IMR-90 (cell line): ENCODE data around the gene PPARG. TPM values are rescaled to one million over a fixed set of nuclear protein-coding genes. Genes with fewer than 3 reads are reported as not detected.

ENCODE experiments used
- ATAC-seq: fragments of 200-7000 bp; cut with Tn5 transposase; 2 replicates; pipeline ENCODE4 v1.9.1; 2020; ENCODE audit warnings: low read depth, mild to moderate bottlenecking, moderate library complexity
- BruUV-seq: library from RNA; stranded (reverse); fragments of 400-500 nt; replicated peaks from 2 replicates; lab custom pipeline; 2021; lab: Mats Ljungman, UMichigan
- CTCF ChIA-PET: fragments of 300-600 bp; formaldehyde crosslinking; extraction: SDS; loops from one replicate; lab custom pipeline; 2021; ENCODE audit warnings: antibody characterized with exemption; lab: Yijun Ruan, JAX
- POLR2A ChIA-PET: fragments of 300-600 bp; sonication (Branson Sonifier 250); formaldehyde crosslinking; loops from one replicate; lab custom pipeline; 2022; ENCODE audit warnings: antibody characterized with exemption; ENCODE audit not compliant: unreplicated experiment; lab: Charles Lee
- DNase-seq: peaks from one replicate; pipeline ENCODE4 v3.0.0; 2013
- H2AFZ ChIP-seq: replicated peaks from 2 replicates; pipeline ENCODE3; 2013; ENCODE audit warnings: low read length, mild to moderate bottlenecking; ENCODE audit not compliant: poor library complexity
- H2AK5ac ChIP-seq: 2 replicates; pipeline ENCODE4 v1.6.1; 2013; ENCODE audit warnings: low read depth, low read length, inconsistent platforms
- H2AK9ac ChIP-seq: replicated peaks from 2 replicates; pipeline ENCODE3; 2013; ENCODE audit warnings: mild to moderate bottlenecking, low read depth, low read length, moderate library complexity; ENCODE audit not compliant: poor library complexity
- H2BK120ac ChIP-seq: 2 replicates; pipeline ENCODE4 v1.6.1; 2013; ENCODE audit warnings: low read depth, low read length, inconsistent platforms
- H2BK15ac ChIP-seq: 3 replicates; pipeline ENCODE4 v1.6.1; 2013; ENCODE audit warnings: low read depth, low read length, inconsistent platforms
- H2BK20ac ChIP-seq: 2 replicates; pipeline ENCODE4 v1.6.1; 2013; ENCODE audit warnings: low read depth, mild to moderate bottlenecking, inconsistent platforms, low read length, moderate library complexity
- H2BK5ac ChIP-seq: 2 replicates; pipeline ENCODE4 v1.6.1; 2013; ENCODE audit warnings: mild to moderate bottlenecking, low read depth, low read length, inconsistent platforms; ENCODE audit not compliant: poor library complexity, severe bottlenecking
- H3K14ac ChIP-seq: replicated peaks from 2 replicates; pipeline ENCODE4 v1.6.1; 2013; ENCODE audit warnings: low read depth, low read length, inconsistent platforms
- H3K18ac ChIP-seq: 2 replicates; pipeline ENCODE4 v1.6.1; 2013; ENCODE audit warnings: low read depth, low read length, control low read depth
- H3K23ac ChIP-seq: 2 replicates; pipeline ENCODE4 v1.6.1; 2013; ENCODE audit warnings: low read depth, low read length, inconsistent platforms
- H3K27ac ChIP-seq: 2 replicates; pipeline ENCODE4 v1.5.1; 2013; ENCODE audit warnings: mild to moderate bottlenecking, control low read depth, low read length; ENCODE audit not compliant: insufficient read depth
- H3K27me3 ChIP-seq: 2 replicates; pipeline ENCODE4 v1.6.1; 2013; ENCODE audit warnings: low read length; ENCODE audit not compliant: control insufficient read depth, insufficient read depth
- H3K36me3 ChIP-seq: 2 replicates; pipeline ENCODE4 v1.6.1; 2013; ENCODE audit warnings: low read length, mixed read lengths; ENCODE audit not compliant: control insufficient read depth, insufficient read depth
- H3K4ac ChIP-seq: 2 replicates; pipeline ENCODE4 v1.6.1; 2013; ENCODE audit warnings: low read depth, low read length, inconsistent platforms
- H3K4me1 ChIP-seq: 2 replicates; pipeline ENCODE4 v1.6.1; 2013; ENCODE audit warnings: low read length, mixed read lengths; ENCODE audit not compliant: control insufficient read depth, insufficient read depth
- H3K4me2 ChIP-seq: 2 replicates; pipeline ENCODE4 v1.6.1; 2013; ENCODE audit warnings: low read depth, mild to moderate bottlenecking, control low read depth, low read length, moderate library complexity
- H3K4me3 ChIP-seq: 2 replicates; pipeline ENCODE4 v1.5.1; 2013; ENCODE audit warnings: low read depth, mild to moderate bottlenecking, control low read depth, low read length, moderate library complexity; ENCODE audit not compliant: insufficient read depth
- H3K56ac ChIP-seq: 2 replicates; pipeline ENCODE4 v1.6.1; 2013; ENCODE audit warnings: low read length, inconsistent platforms; ENCODE audit not compliant: insufficient read depth; ENCODE audit errors: extremely low read depth
- H3K79me1 ChIP-seq, 2 experiments: 2 replicates each; pipeline ENCODE4 v1.6.1; 2013; ENCODE audit warnings: low read length in 2 of 2, inconsistent platforms in 1 of 2, low read depth in 1 of 2
- H3K9ac ChIP-seq: 2 replicates; pipeline ENCODE4 v1.6.1; 2013; ENCODE audit warnings: low read depth, low read length, control low read depth
- H3K9me1 ChIP-seq: 2 replicates; pipeline ENCODE4 v1.6.1; 2013; ENCODE audit warnings: low read length, inconsistent platforms; ENCODE audit not compliant: insufficient read depth
- H3K9me3 ChIP-seq: 2 replicates; pipeline ENCODE4 v1.6.1; 2013; ENCODE audit warnings: low read length; ENCODE audit not compliant: control insufficient read depth, insufficient read depth
- H4K20me1 ChIP-seq: 2 replicates; pipeline ENCODE4 v1.6.1; 2013; ENCODE audit warnings: low read length, inconsistent platforms; ENCODE audit not compliant: insufficient read depth
- H4K5ac ChIP-seq: 2 replicates; pipeline ENCODE4 v1.6.1; 2013; ENCODE audit warnings: mild to moderate bottlenecking, low read depth, low read length, control low read depth
- H4K8ac ChIP-seq, 2 experiments: 2 replicates each; pipeline ENCODE4 v1.6.1; 2013; ENCODE audit warnings: low read depth in 2 of 2, low read length in 2 of 2, control low read depth in 1 of 2, inconsistent platforms in 1 of 2
- H4K91ac ChIP-seq: 2 replicates; pipeline ENCODE4 v1.6.1; 2013; ENCODE audit warnings: low read depth, low read length, inconsistent platforms; ENCODE audit not compliant: insufficient read depth
- BHLHE40 ChIP-seq: fragments of 150-350 bp; IDR thresholded peaks from 2 replicates; pipeline ENCODE4 v1.6.1; 2016; ENCODE audit warnings: mild to moderate bottlenecking, low read depth, low read length
- CEBPB ChIP-seq: IDR thresholded peaks from 2 replicates; pipeline ENCODE4 v1.6.1; 2012; ENCODE audit warnings: low read depth, low read length, improper control_type of control experiment
- CHD1 ChIP-seq: IDR thresholded peaks from 2 replicates; pipeline ENCODE4 v1.6.1; 2012; ENCODE audit warnings: low read depth, low read length, improper control_type of control experiment
- CTCF ChIP-seq: conservative IDR thresholded peaks from 2 replicates; pipeline ENCODE4 v1.5.1; 2012; ENCODE audit warnings: mild to moderate bottlenecking, low read depth, low read length, improper control_type of control experiment
- ELK1 ChIP-seq: fragments of 150-350 bp; IDR thresholded peaks from 2 replicates; pipeline ENCODE4 v1.6.1; 2016; ENCODE audit warnings: low read depth, mild to moderate bottlenecking, low read length, moderate library complexity, borderline replicate concordance
- FOS ChIP-seq: fragments of 150-350 bp; IDR thresholded peaks from 2 replicates; pipeline ENCODE4 v1.6.1; 2016; ENCODE audit warnings: low read depth, low read length
- MAFK ChIP-seq: IDR thresholded peaks from 2 replicates; pipeline ENCODE4 v1.6.1; 2012; ENCODE audit warnings: low read depth, low read length, improper control_type of control experiment
- MAZ ChIP-seq: IDR thresholded peaks from 2 replicates; pipeline ENCODE4 v1.6.1; 2012; ENCODE audit warnings: low read depth, mild to moderate bottlenecking, low read length, improper control_type of control experiment, moderate library complexity, borderline replicate concordance
- MXI1 ChIP-seq: IDR thresholded peaks from 2 replicates; pipeline ENCODE4 v1.6.1; 2012; ENCODE audit warnings: low read depth, mild to moderate bottlenecking, low read length, moderate library complexity, borderline replicate concordance
- NFE2L2 ChIP-seq: fragments of 150-350 bp; IDR thresholded peaks from 2 replicates; pipeline ENCODE4 v1.6.1; 2016; ENCODE audit warnings: low read depth, mild to moderate bottlenecking, low read length
- POLR2A ChIP-seq: IDR thresholded peaks from 2 replicates; pipeline ENCODE4 v1.6.1; 2012; ENCODE audit warnings: mild to moderate bottlenecking, low read depth, low read length
- RAD21 ChIP-seq: IDR thresholded peaks from 2 replicates; pipeline ENCODE4 v1.6.1; 2012; ENCODE audit warnings: low read length, improper control_type of control experiment
- RCOR1 ChIP-seq: IDR thresholded peaks from 2 replicates; pipeline ENCODE4 v1.6.1; 2012; ENCODE audit warnings: mild to moderate bottlenecking, low read length, improper control_type of control experiment; ENCODE audit not compliant: insufficient replicate concordance
- RFX5 ChIP-seq: IDR thresholded peaks from 2 replicates; pipeline ENCODE4 v1.8.0; 2012; ENCODE audit warnings: low read depth, mild to moderate bottlenecking, low read length, moderate library complexity
- SMC3 ChIP-seq: fragments of 150-350 bp; IDR thresholded peaks from 2 replicates; pipeline ENCODE4 v1.6.1; 2016; ENCODE audit warnings: low read depth, mild to moderate bottlenecking, antibody characterized with exemption, low read length, moderate library complexity
- USF2 ChIP-seq: fragments of 150-350 bp; IDR thresholded peaks from 2 replicates; pipeline ENCODE4 v1.6.1; 2017; ENCODE audit warnings: mild to moderate bottlenecking, antibody characterized with exemption, low read length, low read depth
- WGBS, 2 experiments: methylation state at CpG; one replicate each; pipeline versions ENCODE4 v1.1.5 to v1.1.7; 2013; ENCODE audit warnings: missing lambda C conversion rate in 2 of 2; ENCODE audit not compliant: insufficient read length in 1 of 2; ENCODE audit errors: extremely low coverage in 2 of 2; 5-methylcytosine and 5-hydroxymethylcytosine counted together
- dilution Hi-C: fragments of 300-500 bp; cut with HindIII; formaldehyde crosslinking; loops from one replicate; pipeline ENCODE4 v1.14.3; 2018; ENCODE audit warnings: low sequenced_read_pairs; ENCODE audit not compliant: unreplicated experiment
- in situ Hi-C: fragments of 300-500 bp; cut with MboI; formaldehyde crosslinking; loops from 3 replicates; pipeline ENCODE4 v1.14.3; 2019; ENCODE audit warnings: low sequenced_read_pairs, inconsistent platforms, mixed read lengths
- intact Hi-C: fragments of 100-400 bp; cut with micrococcal nuclease; formaldehyde crosslinking; loops from 2 replicates; pipeline ENCODE4 v1.10.0; 2022
- polyA plus RNA-seq, 3 experiments: library from polyadenylated mRNA; depleted of rRNA; stranded (reverse); fragments of >200 nt; gene quantifications; 2 replicates each; pipeline ENCODE4 v1.2.3, GENCODE V29; 2012; ENCODE audit warnings: low replicate concordance in 1 of 3
- total RNA-seq: library from RNA; depleted of rRNA; stranded (reverse); fragments of >200 nt; gene quantifications from 2 replicates; pipeline ENCODE4 v1.2.3, GENCODE V29; 2012

PPARG gene
- total and polyA plus RNA-seq, 2 of the 4 experiments (the other 2 are of a cell fraction): 11.2 to 23.8 TPM

- H3K4me2 ChIP-seq: no peak overlapping the region
- H2BK20ac ChIP-seq: no peak overlapping the region
- H3K79me1 ChIP-seq: peaks cover 0 to 16% of the 10 kb centered on the region in 2 experiments; a peak in 1 of 4 replicates
- BruUV-seq: no TSS peak
- POLR2A ChIA-PET: no interaction called here
- no peak overlapping the region for H3K18ac ChIP-seq
- no peaks in the 10 kb centered on the region for H3K9me3 ChIP-seq
- no peak overlapping the region for H3K23ac ChIP-seq
- dilution Hi-C loops: no loop called here
- no peak for TF ChIP-seq MAZ
- no peak for TF ChIP-seq SMC3
- no peak for TF ChIP-seq BHLHE40
- TF ChIP-seq RAD21: no peak
- no peak for TF ChIP-seq RFX5
- no peak for TF ChIP-seq FOS
- TF ChIP-seq POLR2A: no peak
- no peak for TF ChIP-seq CTCF
- TF ChIP-seq MAFK: no peak
- TF ChIP-seq CEBPB: no peak
- TF ChIP-seq MXI1: no peak
- no peak for TF ChIP-seq NFE2L2
- no peak for TF ChIP-seq RCOR1
- TF ChIP-seq ELK1: no peak
- TF ChIP-seq USF2: no peak
- TF ChIP-seq CHD1: no peak
- H2BK15ac ChIP-seq: no peak overlapping the region
- H3K4me1 ChIP-seq: no peaks in the 10 kb centered on the region
- H2AFZ ChIP-seq: no peak overlapping the region
- no peak overlapping the region for H2AK5ac ChIP-seq
- H3K4ac ChIP-seq: no peak overlapping the region
- H3K36me3 ChIP-seq: no peaks in the 10 kb centered on the region
- H3K14ac ChIP-seq: no peak overlapping the region
- H2BK5ac ChIP-seq: no peak overlapping the region
- WGBS, 2 experiments: 50% methylated on average over 1 of the region's 3 CpGs; no CpG with 5 or more reads in 1 of the 2 experiments
- no peak overlapping the region for H3K56ac ChIP-seq
- 0 out of 2 replicates have a peak, but pooled peaks cover 3% of the 10 kb centered on the region for H3K9me1 ChIP-seq
- in situ Hi-C loops: no loop called here
- no peaks in the 10 kb centered on the region for H3K27me3 ChIP-seq
- no peak overlapping the region for H4K8ac ChIP-seq
- no peak overlapping the region for H2AK9ac ChIP-seq
- no peak overlapping the region for H3K27ac ChIP-seq
- no peak overlapping the region for H2BK120ac ChIP-seq
- no peak overlapping the region for H4K5ac ChIP-seq
- no peak overlapping the region for H3K4me3 ChIP-seq
- intact Hi-C loops: no loop called here
- no peak for DNase-seq
- no peak overlapping the region for H3K9ac ChIP-seq
- H4K91ac ChIP-seq: no peak overlapping the region
- no peak for ATAC-seq
- CTCF ChIA-PET: no interaction called here
- no peaks in the 10 kb centered on the region for H4K20me1 ChIP-seq
Measured at GRCh38 chr3:12336099-12336498, 47.2 kb downstream of the PPARG start.
